GM12878 (cell line): Measurements from ENCODE around the gene CROT. TPM values are rescaled to one million over a fixed set of nuclear protein-coding genes. Genes with fewer than 3 reads are reported as not detected.

Source experiments
- ATAC-seq: fragments of 200-7000 bp; cut with Tn5 transposase; 3 replicates; pipeline ENCODE4 v1.9.1; 2020; ENCODE audit warnings: mild to moderate bottlenecking, moderate library complexity
- BruUV-seq: library from RNA; stranded (reverse); fragments of 400-500 nt; replicated peaks from 2 replicates; lab custom pipeline; 2021; lab: Mats Ljungman, UMichigan
- CTCF ChIA-PET: fragments of 300-600 bp; sonication (Branson Sonifier 250); formaldehyde crosslinking; extraction: SDS; loops from one replicate; lab custom pipeline; 2021; ENCODE audit warnings: inconsistent platforms; lab: Yijun Ruan, JAX
- POLR2A ChIA-PET: fragments of 350-600 bp; formaldehyde crosslinking; extraction: SDS; loops from one replicate; lab custom pipeline; 2021; ENCODE audit warnings: inconsistent platforms; lab: Charles Lee
- RAD21 ChIA-PET: fragments of 300-600 bp; sonication (Branson Sonifier 250); formaldehyde crosslinking; loops from one replicate; lab custom pipeline; 2023; ENCODE audit warnings: antibody characterized with exemption; ENCODE audit not compliant: unreplicated experiment; lab: Charles Lee
- SMC1A ChIA-PET: fragments of 300-600 bp; sonication (Branson Sonifier 250); formaldehyde crosslinking; loops from one replicate; lab custom pipeline; 2023; ENCODE audit not compliant: unreplicated experiment, uncharacterized antibody; lab: Charles Lee
- DNase-seq: peaks from one replicate; pipeline ENCODE4 v3.0.0-alpha.2; 2011; ENCODE audit warnings: low read depth, low spot score
- FAIRE-seq: peaks from 3 replicates; lab custom pipeline; 2011; peaks lifted over from hg19 to GRCh38; lab: Jason Lieb, UNC
- H2AFZ ChIP-seq: 2 replicates; pipeline ENCODE4 v1.6.0; 2011; ENCODE audit warnings: low read depth, low read length, control low read depth; ENCODE audit not compliant: control insufficient read depth
- H3K27ac ChIP-seq: 2 replicates; pipeline ENCODE4 v1.5.1; 2011; ENCODE audit warnings: control low read depth; ENCODE audit not compliant: control insufficient read depth, insufficient read depth
- H3K27me3 ChIP-seq, 2 experiments: replicated peaks in 1 of 2; 2 replicates each; pipeline versions ENCODE4 v1.6.0 to v1.6.1; 2011; ENCODE audit warnings: low read length in 1 of 2; ENCODE audit not compliant: control insufficient read depth in 2 of 2, insufficient read depth in 2 of 2
- H3K36me3 ChIP-seq, 2 experiments: 2 replicates each; pipeline ENCODE4 v1.5.1; 2011; ENCODE audit warnings: low read length in 1 of 2; ENCODE audit not compliant: control insufficient read depth in 2 of 2, insufficient read depth in 2 of 2
- H3K4me1 ChIP-seq: 2 replicates; pipeline ENCODE4 v1.6.1; 2011; ENCODE audit warnings: mild to moderate bottlenecking, low read length, moderate library complexity, mixed read lengths; ENCODE audit not compliant: control insufficient read depth, insufficient read depth
- H3K4me2 ChIP-seq: 2 replicates; pipeline ENCODE4 v1.6.0; 2011; ENCODE audit warnings: control low read depth; ENCODE audit not compliant: control insufficient read depth, insufficient read depth
- H3K4me3 ChIP-seq: fragments of 200-600 bp; sonication (generic); 2 replicates; pipeline ENCODE4 v1.5.1; 2016
- H3K79me2 ChIP-seq: 2 replicates; pipeline ENCODE4 v1.6.0; 2011; ENCODE audit warnings: low read length; ENCODE audit not compliant: control insufficient read depth, insufficient read depth
- H3K9ac ChIP-seq: 2 replicates; pipeline ENCODE4 v1.8.0; 2011; ENCODE audit warnings: low read length, control low read depth, mixed read lengths; ENCODE audit not compliant: control insufficient read depth, insufficient read depth
- H3K9me3 ChIP-seq: replicated peaks from 3 replicates; pipeline ENCODE4 v1.5.1; 2011; ENCODE audit warnings: mild to moderate bottlenecking, low read length; ENCODE audit not compliant: control insufficient read depth, insufficient read depth
- H4K20me1 ChIP-seq: 2 replicates; pipeline ENCODE4 v1.6.0; 2011; ENCODE audit not compliant: control insufficient read depth, insufficient read depth
- BRCA1 ChIP-seq: IDR thresholded peaks from 2 replicates; pipeline ENCODE4 v1.6.1; 2011; ENCODE audit warnings: low read depth, low read length, improper control_type of control experiment
- CBFB ChIP-seq: IDR thresholded peaks from 2 replicates; pipeline ENCODE4 v1.6.1; 2016; ENCODE audit warnings: antibody characterized with exemption, low read depth
- CHD2 ChIP-seq: IDR thresholded peaks from 2 replicates; pipeline ENCODE4 v1.6.1; 2011; ENCODE audit warnings: low read depth, low read length, improper control_type of control experiment, borderline replicate concordance
- CHD4 ChIP-seq: fragments of 200-600 bp; sonication (generic); IDR thresholded peaks from 2 replicates; pipeline ENCODE4 v1.6.1; 2016; ENCODE audit warnings: mild to moderate bottlenecking
- CREB1 ChIP-seq: IDR thresholded peaks from 2 replicates; pipeline ENCODE4 v1.6.1; 2012; ENCODE audit warnings: low read depth, mild to moderate bottlenecking, inconsistent platforms
- HDGF ChIP-seq: fragments of 450-650 bp; IDR thresholded peaks from 2 replicates; pipeline ENCODE4 v1.6.1; 2016; ENCODE audit warnings: antibody characterized with exemption
- NFYA ChIP-seq: IDR thresholded peaks from 2 replicates; pipeline ENCODE4 v1.6.1; 2011; ENCODE audit warnings: low read depth, mild to moderate bottlenecking, low read length, improper control_type of control experiment, borderline replicate concordance
- NFYB ChIP-seq: IDR thresholded peaks from 2 replicates; pipeline ENCODE4 v1.6.1; 2011; ENCODE audit warnings: low read depth, mild to moderate bottlenecking, low read length, improper control_type of control experiment, moderate library complexity; ENCODE audit not compliant: insufficient read depth
- NR2C2 ChIP-seq: IDR thresholded peaks from 2 replicates; pipeline ENCODE4 v1.6.1; 2011; ENCODE audit warnings: borderline replicate concordance, low read depth; ENCODE audit not compliant: control insufficient read depth, insufficient read length
- STAT3 ChIP-seq: IDR thresholded peaks from 2 replicates; pipeline ENCODE4 v1.6.1; 2011; ENCODE audit warnings: low read depth, low read length, improper control_type of control experiment
- TCF3 ChIP-seq: IDR thresholded peaks from 2 replicates; pipeline ENCODE4 v1.6.1; 2012; ENCODE audit warnings: low read depth, mild to moderate bottlenecking, low read length, borderline replicate concordance; ENCODE audit not compliant: insufficient read depth
- TCF7 ChIP-seq: IDR thresholded peaks from 2 replicates; pipeline ENCODE4 v1.6.1; 2014; ENCODE audit warnings: antibody characterized with exemption, borderline replicate concordance
- ZNF207 ChIP-seq: fragments of 450-650 bp; IDR thresholded peaks from 2 replicates; pipeline ENCODE4 v1.6.1; 2014; ENCODE audit warnings: antibody characterized with exemption, mild to moderate bottlenecking, borderline replicate concordance
- ZNF274 ChIP-seq: IDR thresholded peaks from one replicate; pipeline ENCODE4 v1.8.0; 2011; ENCODE audit not compliant: insufficient read length, insufficient read depth
- ZNF622 ChIP-seq: fragments of 450-650 bp; IDR thresholded peaks from 2 replicates; pipeline ENCODE4 v1.6.1; 2017; ENCODE audit warnings: mild to moderate bottlenecking, inconsistent platforms
- WGBS: methylation state at CpG from one replicate; pipeline ENCODE4 v1.1.6; 2016; ENCODE audit warnings: low lambda C conversion rate; ENCODE audit not compliant: insufficient replicate concordance, insufficient coverage; ENCODE audit errors: missing lambda C conversion rate; 5-methylcytosine and 5-hydroxymethylcytosine counted together
- in situ Hi-C: fragments of 300-500 bp; cut with MboI; formaldehyde crosslinking; loops from 9 replicates; pipeline ENCODE4 v1.14.3; 2018; ENCODE audit warnings: mixed read lengths
- intact Hi-C: fragments of 100-400 bp; cut with micrococcal nuclease; formaldehyde crosslinking; loops from one replicate; pipeline ENCODE4 v1.14.2; 2022; ENCODE audit not compliant: unreplicated experiment
- polyA plus RNA-seq, 11 experiments: library from polyadenylated mRNA; depleted of rRNA in 4 of 11; unstranded in 6 of 11; stranded (reverse) in 5 of 11; fragments of >200 nt; fragmentation: Nextera tagmentation in 4 of 11; fragmentation: Illumina TruSeq in 1 of 11; extraction: Ambion mirVana in 4 of 11; extraction: Trizol in 1 of 11; gene quantifications; 1 replicate in 1 of 11; 2 replicates in 10 of 11; pipeline versions ENCODE4 v1.2.1 to v1.2.3, GENCODE V29; 2011 to 2016; ENCODE audit warnings: inconsistent platforms in 2 of 11, missing spikeins in 2 of 11, low read depth in 1 of 11
- total RNA-seq, 4 experiments: library from RNA; depleted of rRNA in 3 of 4; stranded (reverse); fragments of >200 nt in 3 of 4; fragmentation: Illumina TruSeq in 1 of 4; extraction: Trizol in 1 of 4; gene quantifications; 2 replicates each; pipeline versions ENCODE4 v1.2.1 to v1.2.3, GENCODE V29; 2013 to 2021
- TF ChIP-seq, protein P1 (sequence below): fragments of 450-650 bp; IDR thresholded peaks from 2 replicates; pipeline ENCODE4 v1.6.1; 2017; ENCODE audit warnings: low read depth, mild to moderate bottlenecking, moderate library complexity

The CROT gene
- total and polyA plus RNA-seq, 10 of the 15 experiments (the other 5 are each of a cell fraction or from before 2014, with no cell fraction given): 5.5 to 15.9 (median 12.1) TPM

DNA sequence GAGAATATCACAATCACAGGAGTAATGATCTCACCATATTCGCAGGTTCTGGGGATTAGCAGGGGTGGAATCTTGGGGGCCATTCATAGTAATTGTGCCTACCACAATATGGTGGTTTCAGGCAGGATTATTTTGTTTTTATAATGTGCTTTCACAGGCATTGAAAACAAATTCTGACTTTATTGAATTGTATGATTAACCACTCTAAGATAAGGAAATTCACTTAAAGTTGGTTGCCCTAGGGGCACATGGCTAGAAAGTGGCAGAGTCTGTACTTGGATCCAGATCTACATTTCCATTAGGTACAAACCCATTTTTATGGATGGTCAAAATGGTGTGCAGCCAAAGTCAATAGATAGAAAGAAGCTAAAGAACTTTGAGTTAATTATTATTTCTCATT, 1.7 kb downstream of the CROT start:
- no peaks in the 10 kb centered on the region for H4K20me1 ChIP-seq
- no peak overlapping the region for H3K4me2 ChIP-seq
- in situ Hi-C loops: no loop called here
- DNase-seq: no peak
- ChIA-PET POLR2A (interaction anchor here (0.6 to 3.6 kb wide), 5 partner anchors 11 to 254 kb away, joined by 3 to 10 read pairs (median 3); partner anchors contain the start of gene ABCB1), SMC1A (interaction anchor here (0.7 to 5.9 kb wide), 7 partner anchors 13 to 184 kb away, joined by 3 to 37 read pairs (median 7); no protein-coding TSS in a partner anchor)
- H3K9ac ChIP-seq: no peak overlapping the region
- BruUV-seq: no TSS peak
- peaks cover 29% of the 10 kb centered on the region for H3K79me2 ChIP-seq
- H3K4me1 ChIP-seq: no peaks in the 10 kb centered on the region
- TF ChIP-seq ZNF207: no peak
- no peak for TF ChIP-seq CBFB
- no peak for TF ChIP-seq TCF7
- TF ChIP-seq NFYB: no peak
- TF ChIP-seq STAT3: no peak
- no peak for TF ChIP-seq NFYA
- TF ChIP-seq, all 136 proteins: peak for 0
- ChIA-PET CTCF (interaction anchor here (0.6 to 2.3 kb wide), 7 partner anchors 8 to 404 kb away, joined by 3 to 9 read pairs (median 4); no protein-coding TSS in a partner anchor), RAD21 (no interaction called here)
- WGBS: 100% methylated on average over 1 of the region's 1 CpG
- intact Hi-C loops: loop anchor here (10.0 kb wide), 1 partner anchor 578 kb away; no protein-coding TSS in a partner anchor
- H3K36me3 ChIP-seq: peaks cover 0 to 6% of the 10 kb centered on the region in 2 experiments; a peak in 1 of 4 replicates
- FAIRE-seq: no peak
- H3K4me3 ChIP-seq: no peak overlapping the region
- H3K27me3 ChIP-seq: no peaks in the 10 kb centered on the region
- ATAC-seq: no peak
- H2AFZ ChIP-seq: no peak overlapping the region
- no peak overlapping the region for H3K27ac ChIP-seq
- H3K9me3 ChIP-seq: no peaks in the 10 kb centered on the region

DNA sequence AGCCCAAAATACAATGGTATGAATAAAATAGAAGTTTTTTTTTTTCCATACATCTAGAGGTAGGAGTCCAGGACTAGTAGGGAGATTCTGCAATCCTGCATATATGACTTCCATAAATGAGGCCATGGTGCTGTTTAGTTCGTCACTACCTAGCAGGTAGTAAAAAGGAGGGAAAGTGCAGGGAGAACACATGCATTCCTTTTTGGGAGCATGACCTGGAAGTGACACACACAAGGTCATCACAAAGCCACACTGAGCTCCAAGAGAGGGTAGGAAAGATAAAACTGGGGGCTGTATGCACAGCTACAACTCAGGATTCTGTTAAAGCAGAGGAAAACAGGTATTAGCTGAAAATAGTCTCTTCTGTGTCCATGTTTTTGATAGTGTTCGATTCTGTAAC, 2.2 kb downstream of the CROT start:
- 100% methylated on average over 2 of the region's 2 CpGs for WGBS
- intact Hi-C loops: loop anchor here (10.0 kb wide), 1 partner anchor 577 kb away; no protein-coding TSS in a partner anchor
- ChIA-PET RAD21 (no interaction called here), POLR2A (interaction anchor here (0.6 to 3.6 kb wide), 4 partner anchors 11 to 253 kb away, joined by 3 to 10 read pairs (median 3); partner anchors contain the start of gene ABCB1), SMC1A (interaction anchor here (0.7 to 5.9 kb wide), 6 partner anchors 10 to 184 kb away, joined by 3 to 37 read pairs (median 6); no protein-coding TSS in a partner anchor), CTCF (interaction anchor here (0.6 to 2.3 kb wide), 6 partner anchors 14 to 404 kb away, joined by 3 to 9 read pairs (median 4); no protein-coding TSS in a partner anchor)
- H3K27ac ChIP-seq: no peak overlapping the region
- DNase-seq (no peak), ATAC-seq (no peak), FAIRE-seq (no peak)
- peaks cover 0 to 6% of the 10 kb centered on the region in 2 experiments; a peak in 1 of 4 replicates for H3K36me3 ChIP-seq
- no peaks in the 10 kb centered on the region for H3K27me3 ChIP-seq
- no peak overlapping the region for H3K9ac ChIP-seq
- in situ Hi-C loops: no loop called here
- no peak overlapping the region for H3K4me2 ChIP-seq
- no peaks in the 10 kb centered on the region for H3K4me1 ChIP-seq
- H3K4me3 ChIP-seq: no peak overlapping the region
- BruUV-seq: no TSS peak
- H2AFZ ChIP-seq: no peak overlapping the region
- no peaks in the 10 kb centered on the region for H3K9me3 ChIP-seq
- peaks cover 25% of the 10 kb centered on the region for H3K79me2 ChIP-seq
- no peaks in the 10 kb centered on the region for H4K20me1 ChIP-seq
- TF ChIP-seq HDGF: no peak
- no peak for TF ChIP-seq CREB1
- no peak for TF ChIP-seq TCF3
- TF ChIP-seq ZNF274: no peak
- no peak for TF ChIP-seq CHD4
- TF ChIP-seq NR2C2: no peak
- TF ChIP-seq ZNF622: no peak
- no peak for TF ChIP-seq CHD2
- TF ChIP-seq BRCA1: no peak
- TF ChIP-seq, protein P1, sequence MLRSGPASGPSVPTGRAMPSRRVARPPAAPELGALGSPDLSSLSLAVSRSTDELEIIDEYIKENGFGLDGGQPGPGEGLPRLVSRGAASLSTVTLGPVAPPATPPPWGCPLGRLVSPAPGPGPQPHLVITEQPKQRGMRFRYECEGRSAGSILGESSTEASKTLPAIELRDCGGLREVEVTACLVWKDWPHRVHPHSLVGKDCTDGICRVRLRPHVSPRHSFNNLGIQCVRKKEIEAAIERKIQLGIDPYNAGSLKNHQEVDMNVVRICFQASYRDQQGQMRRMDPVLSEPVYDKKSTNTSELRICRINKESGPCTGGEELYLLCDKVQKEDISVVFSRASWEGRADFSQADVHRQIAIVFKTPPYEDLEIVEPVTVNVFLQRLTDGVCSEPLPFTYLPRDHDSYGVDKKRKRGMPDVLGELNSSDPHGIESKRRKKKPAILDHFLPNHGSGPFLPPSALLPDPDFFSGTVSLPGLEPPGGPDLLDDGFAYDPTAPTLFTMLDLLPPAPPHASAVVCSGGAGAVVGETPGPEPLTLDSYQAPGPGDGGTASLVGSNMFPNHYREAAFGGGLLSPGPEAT: no peak
